ENCODE measurements around the gene DCTN2.

GRCh38 chr12:57490126-57490525, 56.9 kb downstream of the DCTN2 start:
- TF ChIP-seq EZH2 (IDR thresholded peaks at IDR 0.05; ENCODE audit: insufficient read depth, poor library complexity, severe bottlenecking): no peak
- no peak for TF ChIP-seq EZH2phosphoT487 (IDR thresholded peaks at IDR 0.05; ENCODE audit: insufficient read depth, low read depth)
